Heart left ventricle (tissue), 16 donors: ENCODE data around the gene CCDC170. TPM values are rescaled to one million over a fixed set of nuclear protein-coding genes. Genes with fewer than 3 reads are reported as not detected.

Experiments
- ATAC-seq, 4 donors: fragments of 200-7000 bp; cut with Tn5 transposase; one replicate each; pipeline ENCODE4 v1.9.1; 2020 to 2022; ENCODE audit warnings: moderate library complexity in 4 of 4, mild to moderate bottlenecking in 3 of 4, moderate number of reproducible peaks in 1 of 4
- DNase-seq, 5 donors: peaks; one replicate each; pipeline ENCODE4 v3.0.0-alpha.2; 2020
- H3K27ac ChIP-seq, 12 donors: fragments of 200-600 bp; sonication (generic) in 4 of 12; one replicate each; pipeline versions ENCODE4 v1.5.0 to v1.8.0; 2016 to 2022; ENCODE audit warnings: mild to moderate bottlenecking in 2 of 12
- H3K27me3 ChIP-seq, 9 donors: fragments of 200-600 bp; sonication (generic) in 2 of 9; one replicate each; pipeline versions ENCODE4 v1.5.1 to v1.8.0; 2016 to 2022; ENCODE audit warnings: mild to moderate bottlenecking in 3 of 9
- H3K36me3 ChIP-seq, 9 donors: fragments of 200-600 bp; sonication (generic) in 2 of 9; one replicate each; pipeline versions ENCODE4 v1.5.0 to v1.8.0; 2018 to 2022; ENCODE audit warnings: mild to moderate bottlenecking in 2 of 9
- H3K4me1 ChIP-seq, 12 donors: fragments of 200-600 bp; sonication (generic) in 4 of 12; one replicate each; pipeline versions ENCODE4 v1.5.0 to v1.8.0; 2016 to 2022; ENCODE audit warnings: mild to moderate bottlenecking in 3 of 12
- H3K4me3 ChIP-seq, 12 donors: fragments of 200-600 bp; sonication (generic) in 4 of 12; one replicate each; pipeline versions ENCODE4 v1.5.0 to v1.8.0; 2017 to 2022; ENCODE audit warnings: mild to moderate bottlenecking in 9 of 12, moderate library complexity in 4 of 12
- H3K9me3 ChIP-seq, 12 donors: fragments of 200-600 bp; sonication (generic) in 4 of 12; one replicate each; pipeline versions ENCODE4 v1.5.0 to v1.8.0; 2016 to 2022; ENCODE audit warnings: mild to moderate bottlenecking in 1 of 12
- POLR2A ChIP-seq, 2 donors: fragments of 450-650 bp; IDR thresholded peaks; one replicate each; pipeline ENCODE4 v1.6.1; 2017; ENCODE audit warnings: antibody characterized with exemption in 2 of 2, mild to moderate bottlenecking in 2 of 2, moderate library complexity in 2 of 2
- WGBS, 4 donors: extraction: QIAGEN DNeasy Blood & Tissue Kit in 2 of 4; methylation state at CpG; one replicate each; pipeline versions ENCODE4 v1.1.5 to v1.1.7; 2013 to 2018; 5-methylcytosine and 5-hydroxymethylcytosine counted together
- intact Hi-C, 10 donors: fragments of 100-400 bp; cut with DNase I; formaldehyde crosslinking; loops; one replicate each; pipeline versions ENCODE4 v1.11.1 to v1.14.2; 2022
- polyA plus RNA-seq, 2 donors: library from polyadenylated mRNA; stranded (reverse); fragments of 200-250 nt; gene quantifications; one replicate each; pipeline ENCODE4 v1.2.3, GENCODE V29; 2013
- total RNA-seq, 9 donors: library from RNA; depleted of rRNA in 2 of 9; stranded (reverse); fragments of >200 nt in 2 of 9; fragmentation: NEBNext Ultra II Directional in 3 of 9; extraction: Animal tissue kit (Norgen Biotek cat#: 25700) in 3 of 9; gene quantifications; one replicate each; pipeline versions ENCODE4 v1.1.0 to v1.2.4, GENCODE V29; 2016 to 2023
- TF ChIP-seq, protein P1 (sequence below), 12 donors: fragments of 200-600 bp; sonication (generic) in 4 of 12; IDR thresholded peaks; one replicate each; pipeline versions ENCODE4 v1.5.0 to v1.8.0; 2018 to 2022; ENCODE audit warnings: antibody characterized with exemption in 12 of 12, mild to moderate bottlenecking in 5 of 12
- donor health status: ischemic (EF 13 %, LVEDD 7.1; RV severe dilation, severe dysfunction).
- donor health status: healthy with polysubstance abuse.
- donor health status: DM: no; HTN: yes; CAD: no.
- donor health status: DM: no; HTN: no; CAD: no.
- donor health status: ischemic (EF 25% LVEDD 6.9; RV normal size, moderate dysfunction).
- donor health status: ischemic (EF 25% LVEDD 5.7; RV mildly dilated, moderate dysfunction).
- donor health status: healthy.
- donor health status: DM: yes; HTN: yes; CAD: no.
- donor health status: ischemic (EF 35%, LVEDD 5.7; RV mildly dilated, moderate dysfunction).
- donor health status: nonischemic (EF 11% LVEDD 7.7; RV severe dilation, severe dysfunction).
- donor health status: DM: yes; HTN: yes; CAD: no.
- donor health status: PGD.
- donor health status: ischemic (EF 29% LVEDD 5.4; RV normal size, mild dysfunction).
- donor health status: nonischemic (EF 23%, LVEDD 6.1; RV moderate dilation, normal function).

CCDC170 gene
- total and polyA plus RNA-seq, 11 donors: 0.07 to 4.4 (median 0.31) TPM

- 56 to 96% (median 66%) methylated on average over 3 to 4 of the region's 4 CpGs for WGBS, 4 donors
- no peak overlapping the region for H3K27ac ChIP-seq
- TF ChIP-seq, protein P1, sequence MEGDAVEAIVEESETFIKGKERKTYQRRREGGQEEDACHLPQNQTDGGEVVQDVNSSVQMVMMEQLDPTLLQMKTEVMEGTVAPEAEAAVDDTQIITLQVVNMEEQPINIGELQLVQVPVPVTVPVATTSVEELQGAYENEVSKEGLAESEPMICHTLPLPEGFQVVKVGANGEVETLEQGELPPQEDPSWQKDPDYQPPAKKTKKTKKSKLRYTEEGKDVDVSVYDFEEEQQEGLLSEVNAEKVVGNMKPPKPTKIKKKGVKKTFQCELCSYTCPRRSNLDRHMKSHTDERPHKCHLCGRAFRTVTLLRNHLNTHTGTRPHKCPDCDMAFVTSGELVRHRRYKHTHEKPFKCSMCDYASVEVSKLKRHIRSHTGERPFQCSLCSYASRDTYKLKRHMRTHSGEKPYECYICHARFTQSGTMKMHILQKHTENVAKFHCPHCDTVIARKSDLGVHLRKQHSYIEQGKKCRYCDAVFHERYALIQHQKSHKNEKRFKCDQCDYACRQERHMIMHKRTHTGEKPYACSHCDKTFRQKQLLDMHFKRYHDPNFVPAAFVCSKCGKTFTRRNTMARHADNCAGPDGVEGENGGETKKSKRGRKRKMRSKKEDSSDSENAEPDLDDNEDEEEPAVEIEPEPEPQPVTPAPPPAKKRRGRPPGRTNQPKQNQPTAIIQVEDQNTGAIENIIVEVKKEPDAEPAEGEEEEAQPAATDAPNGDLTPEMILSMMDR (IDR thresholded peaks at IDR 0.05): no peak
- TF ChIP-seq POLR2A (IDR thresholded peaks at IDR 0.05): no peak
- no peak overlapping the region for H3K4me3 ChIP-seq
- H3K27me3 ChIP-seq: no peaks in the 10 kb centered on the region
- ATAC-seq (no peak), DNase-seq (no peak)
- intact Hi-C loops: no loop called here
- H3K4me1 ChIP-seq: peaks cover 0 to 11% (median 0%) of the 10 kb centered on the region in 12 donors
- H3K9me3 ChIP-seq: no peaks in the 10 kb centered on the region
- no peaks in the 10 kb centered on the region for H3K36me3 ChIP-seq
Measured at GRCh38 chr6:151629791-151630190, 136.0 kb downstream of the CCDC170 start.

DNA sequence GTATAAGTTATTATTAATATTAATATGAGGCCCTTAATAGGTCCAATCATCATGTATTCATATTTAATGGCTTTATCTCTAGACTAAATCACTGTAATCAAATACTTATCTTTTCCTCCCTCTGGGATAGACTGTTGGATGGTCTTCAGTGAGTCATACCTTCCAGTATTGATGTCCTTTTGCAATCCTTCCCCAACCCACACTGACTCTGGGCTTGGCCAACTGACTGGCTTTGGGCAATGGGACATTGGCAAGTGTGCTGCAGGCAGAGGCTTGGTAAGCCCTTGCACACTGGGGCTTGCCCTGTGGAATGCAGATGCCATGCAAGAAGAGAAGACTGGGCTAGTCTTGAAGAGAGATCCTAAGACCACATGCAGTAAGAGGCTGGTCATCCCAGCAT lies 136.6 kb downstream of the CCDC170 start:
- H3K4me3 ChIP-seq: no peak overlapping the region
- intact Hi-C loops: no loop called here
- no peaks in the 10 kb centered on the region for H3K9me3 ChIP-seq
- H3K4me1 ChIP-seq: peaks cover 0 to 11% (median 0%) of the 10 kb centered on the region in 12 donors
- no peak for TF ChIP-seq POLR2A (IDR thresholded peaks at IDR 0.05)
- TF ChIP-seq, protein P1 (IDR thresholded peaks at IDR 0.05): no peak
- ATAC-seq (no peak), DNase-seq (no peak)
- no peaks in the 10 kb centered on the region for H3K36me3 ChIP-seq
- H3K27ac ChIP-seq: peak overlapping the region in 3 of 12 donors; percentile 37 to 46 (median 42)
- H3K27me3 ChIP-seq: no peaks in the 10 kb centered on the region

GRCh38 chr6:151630991-151631655 lies 137.3 kb downstream of the CCDC170 start:
- Histone ChIP-seq H3K27me3 (no peaks in the 10 kb centered on the region), H3K27ac (peak overlapping the region in 3 of 12 donors; percentile 3 to 46 (median 42)), H3K9me3 (no peaks in the 10 kb centered on the region), H3K36me3 (no peaks in the 10 kb centered on the region), H3K4me1 (peaks cover 0 to 11% (median 0%) of the 10 kb centered on the region in 12 donors), H3K4me3 (no peak overlapping the region)
- intact Hi-C loops: no loop called here
- no peak for TF ChIP-seq POLR2A (IDR thresholded peaks at IDR 0.05)
- TF ChIP-seq, protein P1 (IDR thresholded peaks at IDR 0.05): no peak
- 63 to 77% (median 71%) methylated on average over 5 of the region's 5 CpGs for WGBS, 4 donors
- DNase-seq (peak in 1 of 5 donors; percentile 42), ATAC-seq (peak in 1 of 4 donors; percentile 49)

DNA sequence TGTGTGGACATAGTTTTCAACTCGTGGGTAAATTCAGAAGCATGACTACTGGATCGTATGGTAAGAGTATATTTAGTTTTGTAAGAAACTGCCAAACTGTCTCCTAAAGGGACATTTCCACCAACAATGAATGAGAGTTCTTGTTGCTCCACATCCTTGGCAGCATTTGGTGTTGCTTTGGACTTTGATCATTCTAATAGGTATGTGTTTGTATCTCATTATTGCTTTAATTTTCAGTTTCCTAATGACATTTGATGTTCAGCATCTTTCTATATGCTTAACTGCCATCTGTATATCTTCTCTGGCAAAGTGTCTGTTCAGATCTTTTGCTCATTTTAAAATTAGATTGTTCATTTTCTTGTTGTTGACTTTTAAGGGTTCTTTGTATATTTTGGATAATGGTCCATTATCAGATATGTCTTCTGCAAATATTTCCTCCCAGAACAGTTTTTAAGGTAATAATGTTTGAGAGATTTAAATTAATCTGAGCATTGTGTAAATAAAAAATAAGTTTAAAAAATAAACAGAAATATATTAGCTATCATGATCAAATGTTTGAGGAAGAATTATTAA lies 138.7 kb downstream of the CCDC170 start:
- Histone ChIP-seq H3K36me3 (no peaks in the 10 kb centered on the region), H3K4me1 (peaks cover 0 to 11% (median 0%) of the 10 kb centered on the region in 12 donors), H3K27ac (no peak overlapping the region), H3K9me3 (peaks cover 0 to under 1% (median 0%) of the 10 kb centered on the region in 12 donors), H3K27me3 (no peaks in the 10 kb centered on the region), H3K4me3 (no peak overlapping the region)
- WGBS, 4 donors: 75 to 82% (median 78%) methylated on average over 2 of the region's 2 CpGs
- DNase-seq (no peak), ATAC-seq (no peak)
- TF ChIP-seq, protein P1 (IDR thresholded peaks at IDR 0.05): no peak
- TF ChIP-seq POLR2A (IDR thresholded peaks at IDR 0.05): no peak
- intact Hi-C loops: no loop called here
